Lung (tissue), 12 donors: ENCODE measurements around the gene TMEM63A. TPM values are rescaled to one million over a fixed set of nuclear protein-coding genes. Genes with fewer than 3 reads are reported as not detected.
"Not testable (repeated sequence)": the region's sequence is repeated elsewhere in the genome, so short reads cannot be mapped to it uniquely, and the experiment has no call there.

ENCODE experiments used
- ATAC-seq: fragments of 200-7000 bp; cut with Tn5 transposase; one replicate; pipeline ENCODE4 v1.9.1; 2020; ENCODE audit warnings: moderate number of reproducible peaks; ENCODE audit not compliant: insufficient read depth, low FRiP score
- DNase-seq, 3 donors: peaks; one replicate each; pipeline ENCODE4 v3.0.0-alpha.2; 2013 to 2017
- H3K27ac ChIP-seq, 2 donors: one replicate each; pipeline ENCODE4 v1.5.1; 2013; ENCODE audit warnings: mild to moderate bottlenecking in 2 of 2, moderate library complexity in 2 of 2, control low read depth in 1 of 2, inconsistent platforms in 1 of 2, low read depth in 1 of 2, low read length in 1 of 2
- H3K27me3 ChIP-seq, 3 donors: one replicate each; pipeline ENCODE4 v1.5.1; 2013; ENCODE audit warnings: low read length in 2 of 3; ENCODE audit not compliant: control insufficient read depth in 3 of 3, insufficient read depth in 3 of 3
- H3K36me3 ChIP-seq, 4 donors: one replicate each; pipeline ENCODE4 v1.5.1; 2013; ENCODE audit warnings: low read length in 4 of 4, mild to moderate bottlenecking in 1 of 4, moderate library complexity in 1 of 4; ENCODE audit not compliant: control insufficient read depth in 4 of 4, insufficient read depth in 4 of 4
- H3K4me1 ChIP-seq, 5 donors: one replicate each; pipeline ENCODE4 v1.5.1; 2013; ENCODE audit warnings: low read length in 5 of 5, mild to moderate bottlenecking in 2 of 5, moderate library complexity in 1 of 5; ENCODE audit not compliant: control insufficient read depth in 5 of 5, insufficient read depth in 5 of 5
- H3K4me3 ChIP-seq: one replicate; pipeline ENCODE4 v1.5.1; 2013; ENCODE audit warnings: mild to moderate bottlenecking, control low read depth, moderate library complexity
- H3K9ac ChIP-seq, 2 donors: one replicate each; pipeline ENCODE4 v1.5.1; 2013; ENCODE audit warnings: low read length in 2 of 2, control low read depth in 1 of 2; ENCODE audit not compliant: insufficient read depth in 1 of 2
- H3K9me3 ChIP-seq, 4 donors: one replicate each; pipeline ENCODE4 v1.5.1; 2013; ENCODE audit warnings: low read length in 3 of 4, mild to moderate bottlenecking in 1 of 4, moderate library complexity in 1 of 4; ENCODE audit not compliant: control insufficient read depth in 4 of 4, insufficient read depth in 3 of 4
- CTCF ChIP-seq: IDR thresholded peaks from 2 replicates; pipeline ENCODE4 v1.5.1; 2012; ENCODE audit warnings: mild to moderate bottlenecking; ENCODE audit errors: control extremely low read depth, extremely low read depth
- WGBS, 2 donors: extraction: QIAGEN DNeasy Blood & Tissue Kit; methylation state at CpG; one replicate each; pipeline ENCODE4 v1.1.7; 2013; 5-methylcytosine and 5-hydroxymethylcytosine counted together
- polyA plus RNA-seq, 2 donors: library from polyadenylated mRNA; stranded (reverse); fragments of 200-250 nt; gene quantifications; one replicate each; pipeline ENCODE4 v1.2.1, GENCODE V29; 2013
- total RNA-seq, 2 donors: library from RNA; depleted of rRNA in 1 of 2; stranded (reverse); fragments of >200 nt in 1 of 2; gene quantifications; one replicate each; pipeline ENCODE4 v1.2.1, GENCODE V29; 2014 to 2021
- donor health status: control.
- donor health status: control.
- donor health status: Bipolar disorder and iron deficiency.
- donor health status: healthy.
- donor health status: DM: yes; HTN: yes; CAD: no.

TMEM63A gene
- total and polyA plus RNA-seq, 4 donors, result 26.1 to 108 (median 73.1) TPM

DNA sequence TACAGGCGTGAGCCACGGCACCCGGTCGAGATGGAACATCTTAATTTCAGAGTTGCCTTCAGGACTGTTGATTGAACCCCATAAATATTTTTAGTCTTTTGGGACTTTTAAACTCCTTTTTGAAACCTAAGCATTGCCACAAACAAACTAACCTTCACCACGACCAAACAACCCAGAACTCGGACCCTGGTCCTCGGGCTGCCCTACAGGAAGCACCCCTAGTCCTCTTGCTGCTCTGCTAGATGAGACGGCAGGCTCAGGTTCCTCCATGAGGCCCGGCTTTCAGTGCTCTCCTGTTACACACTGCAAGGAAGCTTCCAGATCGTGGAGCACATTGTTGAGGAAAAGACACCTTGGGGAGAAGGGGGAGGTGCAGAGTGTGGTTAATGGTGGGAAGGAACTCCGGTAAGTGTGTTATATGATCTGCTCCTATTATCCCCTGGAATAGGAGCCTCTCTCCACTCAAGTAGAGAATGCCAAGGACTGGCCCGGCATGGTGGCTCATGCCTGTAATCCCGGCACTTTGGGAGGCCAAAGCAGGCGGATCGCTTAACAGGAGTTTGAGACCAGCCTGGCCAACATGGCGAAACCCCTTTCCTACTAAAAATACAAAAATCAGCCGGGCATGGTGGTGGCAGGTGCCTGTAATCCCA lies 66.5 kb downstream of the TMEM63A start:
- no peak overlapping the region for H3K4me3 ChIP-seq
- no peak for ATAC-seq
- peak overlapping the region in 1 of 2 donors; percentile 69 for H3K27ac ChIP-seq
- no peak for DNase-seq
- peak overlapping the region in 1 of 2 donors; percentile 9 for H3K9ac ChIP-seq
- no peaks in the 10 kb centered on the region for H3K9me3 ChIP-seq
- no peaks in the 10 kb centered on the region for H3K27me3 ChIP-seq
- H3K36me3 ChIP-seq, result peaks cover 0 to 14% (median 4%) of the 10 kb centered on the region in 4 donors
- TF ChIP-seq CTCF, result no peak
- WGBS, 2 donors, result 87 to 90% methylated on average over 17 of the region's 17 CpGs
- H3K4me1 ChIP-seq, result peaks cover 19 to 89% (median 56%) of the 10 kb centered on the region in 5 donors

- WGBS, 2 donors, result 84 to 88% methylated on average over 6 to 7 of the region's 7 CpGs
- peak overlapping the region in 1 of 2 donors; percentile 82 for H3K27ac ChIP-seq
- not testable (repeated sequence) for DNase-seq, H3K9ac ChIP-seq, H3K9me3 ChIP-seq, H3K27me3 ChIP-seq, ATAC-seq, H3K4me3 ChIP-seq
- peaks cover 0 to 10% (median 4%) of the 10 kb centered on the region in 4 donors for H3K36me3 ChIP-seq
- peaks cover 19 to 84% (median 56%) of the 10 kb centered on the region in 5 donors for H3K4me1 ChIP-seq
Measured at GRCh38 chr1:225815090-225815489, 67.1 kb downstream of the TMEM63A start.

DNA sequence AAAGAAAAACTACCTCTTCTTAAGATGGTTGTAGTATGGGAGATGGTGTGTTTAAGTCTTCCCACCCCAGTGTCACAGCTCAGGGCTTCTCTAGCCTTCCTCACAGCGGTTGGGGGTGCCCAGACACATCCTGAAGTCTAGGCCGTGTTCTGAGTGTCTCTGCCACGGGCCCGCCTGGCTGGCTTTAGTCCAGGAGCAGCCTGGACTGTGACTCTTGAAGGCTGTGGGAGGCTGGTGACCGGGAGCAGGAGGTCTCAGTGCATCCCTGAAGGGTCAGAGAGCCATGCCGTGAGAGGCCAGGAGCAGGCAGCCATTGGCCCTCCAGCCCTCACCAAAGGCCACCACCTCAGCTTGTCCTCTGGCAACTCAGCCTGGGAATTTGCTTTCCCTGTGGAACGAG lies 67.8 kb downstream of the TMEM63A start:
- no peak for TF ChIP-seq CTCF
- H3K4me3 ChIP-seq, result no peak overlapping the region
- peak overlapping the region in 1 of 2 donors; percentile 59 for H3K9ac ChIP-seq
- peak overlapping the region; percentile 2 to 82 for H3K27ac ChIP-seq
- H3K27me3 ChIP-seq, result no peaks in the 10 kb centered on the region
- no peaks in the 10 kb centered on the region for H3K9me3 ChIP-seq
- peaks cover 0 to 10% (median 4%) of the 10 kb centered on the region in 4 donors for H3K36me3 ChIP-seq
- DNase-seq (no peak), ATAC-seq (no peak)
- 47 to 67% methylated on average over 7 of the region's 7 CpGs for WGBS, 2 donors
- H3K4me1 ChIP-seq, result peaks cover 19 to 82% (median 52%) of the 10 kb centered on the region in 5 donors

GRCh38 chr1:225813214-225813964 lies 68.8 kb downstream of the TMEM63A start:
- Histone ChIP-seq H3K27me3 (no peaks in the 10 kb centered on the region), H3K36me3 (peaks cover 0 to 10% (median 4%) of the 10 kb centered on the region in 4 donors), H3K9me3 (no peaks in the 10 kb centered on the region), H3K27ac (peak overlapping the region; percentile 10 to 82), H3K4me3 (no peak overlapping the region), H3K4me1 (peaks cover 17 to 79% (median 51%) of the 10 kb centered on the region in 5 donors), H3K9ac (peak overlapping the region in 1 of 2 donors; percentile 59)
- WGBS, 2 donors, result 6 to 15% methylated on average over 9 to 10 of the region's 10 CpGs
- DNase-seq (peak; percentile 59 to 93 (median 83)), ATAC-seq (peak; percentile 19)
- TF ChIP-seq CTCF, result no peak
